ENCODE data around the gene CD3E.
"Not testable (repeated sequence)": the region's sequence is repeated elsewhere in the genome, so short reads cannot be mapped to it uniquely, and the experiment has no call there.

Gene CD3E

DNA sequence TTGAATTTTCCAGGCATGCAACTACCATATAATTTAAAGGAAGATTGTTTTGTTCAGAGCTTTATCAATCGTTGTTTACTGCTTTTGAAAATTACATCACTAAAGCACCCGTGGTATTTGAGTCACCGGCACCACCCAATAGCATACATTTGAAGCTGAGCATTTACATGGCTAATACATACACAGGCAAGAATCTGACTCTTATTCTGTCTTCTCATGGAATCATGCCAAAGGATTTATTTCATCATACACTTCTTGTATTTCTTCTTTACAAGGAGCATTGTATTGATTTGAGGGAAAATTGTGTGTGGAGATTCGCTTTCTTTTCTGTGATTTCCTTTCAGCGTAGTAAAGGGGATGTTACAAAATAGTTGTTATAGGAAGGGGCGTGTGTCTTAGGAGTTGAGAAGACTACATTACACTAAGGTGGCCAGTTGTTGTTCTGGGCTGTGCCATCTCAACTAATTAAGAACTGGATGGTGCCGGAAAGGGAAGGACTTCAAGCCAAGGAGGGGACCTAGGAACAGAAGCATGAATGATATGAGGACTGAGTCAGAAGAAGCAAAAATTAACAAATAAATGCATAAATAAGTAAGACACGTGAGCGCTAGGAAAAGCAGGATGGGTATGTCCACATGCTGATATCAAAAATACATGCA is 12.9 kb upstream of the CD3E start:
- no peak for DNase-seq

DNA sequence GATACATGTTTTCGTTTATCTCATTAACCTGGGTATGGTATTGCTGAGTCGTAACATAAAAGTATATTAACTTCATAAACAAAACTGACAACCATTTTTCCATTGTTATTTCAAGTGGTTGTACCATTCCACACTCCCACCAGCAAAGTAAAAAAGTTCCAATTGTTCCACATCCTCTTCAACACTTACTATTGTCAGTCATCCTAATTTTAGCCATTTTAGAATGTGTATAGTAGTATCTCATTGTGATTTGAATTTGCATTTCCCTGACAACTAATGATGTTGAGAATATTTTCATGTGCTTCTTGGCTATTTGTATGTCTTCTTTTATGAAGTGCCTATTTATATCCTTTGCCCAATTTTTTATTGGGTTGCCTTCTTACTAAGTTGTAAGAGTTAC is 10.5 kb upstream of the CD3E start:
- no peak for DNase-seq

DNA sequence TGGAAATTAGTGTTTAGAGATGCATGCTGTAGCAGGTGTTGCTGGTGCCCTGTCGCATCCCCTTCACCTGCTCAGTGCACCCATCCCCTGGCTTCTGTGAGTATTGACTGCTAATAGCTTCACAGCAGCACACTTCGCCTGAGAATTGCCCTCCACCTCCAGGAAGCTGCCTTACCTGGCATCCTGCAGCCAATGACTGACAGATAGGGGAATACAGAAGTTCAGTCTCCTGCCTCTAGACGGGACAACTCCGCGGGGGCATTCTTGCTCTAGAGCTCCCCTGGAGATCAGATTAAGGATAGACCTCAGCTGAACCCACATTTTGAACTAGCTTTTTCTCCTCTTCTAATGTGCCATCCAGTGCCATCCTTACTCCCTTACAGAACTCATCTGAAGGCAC is 9.3 kb upstream of the CD3E start:
- no peak for DNase-seq

DNA sequence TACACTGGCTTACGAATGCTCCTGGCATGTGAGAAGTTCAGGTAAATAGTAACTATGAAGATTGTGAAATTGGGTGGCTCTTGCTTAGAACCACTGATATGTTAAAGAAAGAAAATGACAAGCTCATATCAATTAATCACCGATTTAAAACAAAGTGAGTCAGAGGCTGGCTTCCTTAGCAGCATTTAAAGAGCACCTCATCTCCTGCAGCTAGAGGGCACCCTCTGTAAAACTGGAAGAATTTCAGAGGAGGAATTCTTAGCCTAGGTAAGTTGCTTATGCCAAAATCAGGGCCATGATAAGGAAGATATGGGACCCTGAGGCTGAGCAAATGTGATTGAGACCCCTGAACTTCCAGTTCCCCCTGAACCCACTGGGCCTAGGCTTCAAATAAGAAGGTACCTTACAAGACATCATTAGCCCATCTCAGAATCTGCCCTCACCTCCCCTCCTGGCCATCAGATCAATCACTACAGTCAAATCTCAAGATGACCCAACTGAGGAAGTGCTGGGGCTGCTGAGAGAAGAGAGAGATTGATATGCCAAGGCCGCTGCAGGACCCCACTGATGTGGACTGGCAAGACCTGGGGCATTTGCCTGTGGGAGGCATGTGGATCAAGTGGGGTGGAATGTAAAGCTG is 8.6 kb upstream of the CD3E start:
- DNase-seq = no peak

DNA sequence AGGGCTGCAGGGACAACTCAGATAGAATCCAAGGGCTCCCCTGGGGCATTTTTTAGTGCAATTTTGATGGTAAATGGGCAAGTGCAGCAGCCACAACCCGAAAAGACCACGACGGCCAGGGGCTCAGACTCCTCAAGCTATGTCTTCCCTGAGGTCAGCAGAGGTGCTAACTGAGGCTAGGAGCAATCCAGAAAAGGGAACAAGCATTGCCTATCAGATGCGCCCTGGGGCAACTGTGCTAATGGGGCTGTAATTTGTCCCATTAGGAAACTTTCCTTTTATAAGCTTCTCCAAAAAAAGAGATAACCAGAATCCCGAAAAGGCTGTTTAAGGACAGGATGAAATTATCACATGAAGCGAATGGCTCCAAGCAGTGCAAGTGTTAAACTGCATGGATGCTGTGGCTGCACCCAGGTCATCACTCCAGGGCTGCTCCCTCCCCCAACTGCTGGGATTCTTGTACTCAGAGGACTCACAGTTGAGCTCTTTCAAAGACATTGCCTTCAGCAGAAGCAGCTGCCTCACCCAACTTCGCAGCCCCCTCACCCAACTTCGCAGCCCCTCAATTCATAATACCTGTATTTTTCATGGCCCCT is 2.8 kb upstream of the CD3E start:
- DNase-seq = no peak

DNA sequence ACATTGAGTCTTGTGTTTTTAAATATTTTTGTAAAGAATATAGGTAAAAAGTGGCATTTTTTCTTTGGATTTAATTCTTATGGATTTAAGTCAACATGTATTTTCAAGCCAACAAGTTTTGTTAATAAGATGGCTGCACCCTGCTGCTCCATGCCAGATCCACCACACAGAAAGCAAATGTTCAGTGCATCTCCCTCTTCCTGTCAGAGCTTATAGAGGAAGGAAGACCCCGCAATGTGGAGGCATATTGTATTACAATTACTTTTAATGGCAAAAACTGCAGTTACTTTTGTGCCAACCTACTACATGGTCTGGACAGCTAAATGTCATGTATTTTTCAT is 333 bp upstream of the CD3E start:
- no peak for DNase-seq

DNA sequence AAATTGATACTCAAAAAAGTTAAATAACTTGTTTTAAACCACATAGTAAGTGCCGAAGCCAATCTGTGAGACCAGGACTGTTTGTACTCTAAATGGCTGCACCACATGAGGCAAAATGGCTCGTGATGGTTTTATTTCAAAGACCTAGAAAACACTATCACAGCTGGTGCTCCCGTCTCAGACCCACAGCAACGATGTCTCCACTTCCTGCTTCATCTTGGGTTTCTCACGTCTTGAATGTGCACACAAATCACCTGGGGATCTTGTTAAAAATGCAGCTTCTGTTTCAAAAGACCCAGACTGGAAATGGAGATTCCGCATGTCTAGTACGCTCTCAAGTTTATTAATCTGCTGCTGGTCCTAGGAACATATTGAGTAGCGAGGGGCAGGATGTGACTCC is 1.2 kb downstream of the CD3E start:
- no peak for DNase-seq

DNA sequence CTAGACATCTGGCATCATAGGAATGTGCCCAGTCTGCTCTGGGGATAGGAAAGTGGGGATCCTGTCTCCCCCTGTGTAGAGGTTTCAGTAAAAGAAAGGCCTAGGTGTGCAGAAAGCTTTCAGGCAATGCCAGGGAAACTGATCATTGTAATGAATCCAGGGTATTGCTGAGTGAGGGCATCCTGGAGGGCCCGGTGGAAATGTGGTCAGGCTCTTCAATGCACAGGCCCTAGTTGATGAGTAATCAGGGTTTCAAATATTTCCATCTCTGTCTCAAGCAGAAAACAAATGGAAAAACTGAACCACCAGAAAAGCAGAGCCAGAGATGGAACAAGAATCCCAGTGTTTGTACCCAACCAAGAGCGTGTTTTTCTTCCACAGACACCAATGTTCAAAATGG is 2.0 kb downstream of the CD3E start:
- DNase-seq = no peak

DNA sequence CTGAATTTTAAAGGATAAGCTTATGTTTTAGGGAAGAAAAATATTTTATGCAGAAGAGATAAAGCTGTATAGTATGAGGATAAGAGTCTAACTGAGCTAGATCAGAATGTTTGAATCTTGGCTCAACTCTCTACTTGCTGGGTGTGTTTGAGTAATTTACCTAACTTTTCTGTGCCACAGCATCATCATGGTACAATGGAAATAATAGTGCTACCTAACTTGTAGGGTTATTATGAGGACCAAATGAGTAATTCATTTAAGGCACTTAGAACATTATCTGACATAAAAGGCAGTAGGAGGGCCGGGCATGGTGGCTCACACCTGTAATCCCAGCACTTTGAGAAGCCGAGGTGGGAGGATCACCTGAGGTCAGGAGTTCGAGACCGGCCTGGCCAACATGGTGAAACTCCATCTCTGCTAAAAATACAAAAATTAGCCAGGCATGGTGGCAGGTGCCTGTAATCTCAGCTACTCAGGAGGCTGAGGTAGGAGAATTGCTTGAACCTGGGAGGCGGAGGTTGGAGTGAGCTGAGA is 4.5 kb downstream of the CD3E start:
- not testable (repeated sequence) for DNase-seq

DNA sequence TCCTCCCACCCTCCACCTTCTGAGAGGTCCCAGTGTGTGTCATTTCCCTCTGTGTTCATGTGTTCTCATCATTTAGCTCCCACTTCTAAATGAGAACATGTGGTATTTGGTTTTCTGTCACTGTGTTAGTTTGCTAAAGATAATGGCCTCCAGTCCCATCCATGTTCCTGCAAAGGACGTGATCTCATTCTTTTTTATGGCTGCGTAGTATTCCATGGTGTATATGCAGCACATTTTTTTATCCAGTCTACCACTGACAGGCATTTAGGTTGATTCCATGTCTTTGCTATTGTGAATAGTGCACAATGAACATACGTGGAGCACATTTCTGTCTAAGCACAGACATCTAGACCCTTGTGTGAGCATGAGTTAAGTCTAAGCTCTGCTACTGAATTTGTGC is 5.7 kb downstream of the CD3E start:
- no peak for DNase-seq

DNA sequence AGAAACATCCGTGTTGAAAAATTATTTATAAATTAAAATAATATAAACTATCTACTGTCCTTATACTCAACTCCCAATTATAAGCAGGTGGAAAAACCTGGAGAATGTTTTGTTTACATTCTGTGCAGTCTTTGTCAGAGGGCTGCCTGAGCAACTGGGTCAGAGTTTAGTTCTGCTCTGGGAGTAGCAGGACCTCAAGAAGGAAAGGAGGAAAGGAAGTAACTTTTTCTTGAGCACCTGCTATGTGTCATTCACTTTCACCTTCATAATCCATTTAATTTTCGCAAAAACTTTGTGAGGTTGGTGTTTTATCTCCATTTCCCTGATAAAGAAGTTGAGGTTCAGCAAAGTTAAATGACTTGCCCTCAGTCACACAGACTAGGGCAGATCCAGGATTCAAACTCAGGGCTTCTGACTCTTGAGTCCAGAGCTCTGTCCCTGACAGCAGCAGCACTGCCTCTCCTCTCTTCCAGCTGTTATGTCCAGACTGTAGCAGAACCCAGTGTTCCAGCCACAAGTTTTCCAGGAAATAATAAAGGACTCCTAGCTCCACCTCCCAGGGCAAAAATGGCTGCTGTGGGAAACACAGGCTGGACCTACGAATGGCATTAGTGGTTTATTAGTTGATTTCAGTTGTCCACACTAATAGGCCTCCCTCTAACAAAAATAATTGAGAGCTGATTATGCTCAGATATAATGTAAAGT is 6.4 kb downstream of the CD3E start:
- DNase-seq = no peak

DNA sequence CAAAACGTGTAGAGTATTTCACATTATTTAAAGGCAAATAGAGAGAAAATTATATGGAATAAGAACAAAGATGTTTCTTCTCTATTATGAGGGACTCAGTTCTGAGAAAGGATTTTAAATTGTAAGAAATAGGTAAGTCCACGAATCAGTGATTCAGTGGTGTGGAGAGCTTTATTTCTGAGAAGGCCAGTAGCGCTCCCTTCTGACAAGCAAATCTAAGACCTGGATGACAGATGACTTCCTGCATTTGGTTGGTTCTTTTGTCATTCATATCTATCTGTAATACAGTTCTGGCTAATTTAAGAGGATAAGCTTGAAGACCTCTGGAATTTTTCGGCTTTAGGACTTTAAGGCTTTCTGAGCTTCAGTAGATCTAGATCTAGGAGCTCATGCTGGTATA is 7.0 kb downstream of the CD3E start:
- no peak for DNase-seq

DNA sequence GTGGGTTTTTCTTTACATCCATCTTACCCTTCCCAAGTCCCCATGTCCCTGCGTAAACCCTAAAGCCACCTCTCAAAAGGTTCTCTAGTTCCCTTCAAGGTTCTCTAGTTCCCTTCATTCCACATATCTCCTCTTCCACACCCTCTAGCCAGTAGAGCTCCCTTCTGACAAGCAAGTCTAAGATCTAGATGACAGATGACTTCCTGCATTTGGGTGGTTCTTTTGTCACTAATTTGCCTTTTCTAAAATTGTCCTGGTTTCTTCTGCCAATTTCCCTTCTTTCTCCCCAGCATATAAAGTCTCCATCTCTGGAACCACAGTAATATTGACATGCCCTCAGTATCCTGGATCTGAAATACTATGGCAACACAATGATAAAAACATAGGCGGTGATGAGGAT is 7.8 kb downstream of the CD3E start:
- DNase-seq = no peak

DNA sequence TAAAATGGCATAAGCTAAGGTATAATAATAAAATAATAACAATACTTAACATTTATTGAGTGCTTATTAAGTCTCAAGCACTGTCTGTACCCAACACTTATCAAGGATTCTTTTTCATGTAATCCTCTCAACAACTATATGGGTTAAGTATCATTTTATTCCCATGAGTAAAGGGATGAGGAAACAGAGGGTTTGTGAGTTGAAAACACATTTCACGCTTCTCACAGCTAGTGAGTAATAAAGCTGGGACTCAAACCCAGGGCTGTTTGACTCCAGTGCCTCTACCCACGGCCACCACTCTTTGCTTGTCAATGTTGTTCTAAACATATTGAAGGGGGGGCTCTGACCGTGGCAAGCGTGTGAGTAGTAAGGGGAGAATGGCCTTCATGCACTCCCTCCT is 8.7 kb downstream of the CD3E start:
- DNase-seq = no peak

DNA sequence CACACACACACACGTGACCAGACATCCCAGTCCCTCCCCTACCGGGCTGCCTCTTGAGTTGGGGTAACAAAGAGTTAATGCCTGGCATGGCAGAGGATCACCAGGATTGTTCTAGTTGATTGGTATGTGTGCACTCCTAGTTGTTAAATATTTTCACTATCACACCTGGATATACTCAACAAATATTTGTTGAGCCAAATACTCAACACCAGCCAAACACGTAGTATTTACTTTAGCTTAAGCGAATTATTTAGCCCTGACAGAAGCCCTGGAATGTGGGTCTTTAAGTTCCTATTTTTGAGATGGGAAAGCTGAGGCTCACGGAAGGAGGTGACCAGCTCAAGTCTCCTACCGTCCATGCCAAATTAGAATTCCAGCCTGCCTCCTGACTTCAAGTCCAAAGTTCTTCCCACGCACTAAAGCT is 10.5 kb downstream of the CD3E start:
- no peak for DNase-seq

DNA sequence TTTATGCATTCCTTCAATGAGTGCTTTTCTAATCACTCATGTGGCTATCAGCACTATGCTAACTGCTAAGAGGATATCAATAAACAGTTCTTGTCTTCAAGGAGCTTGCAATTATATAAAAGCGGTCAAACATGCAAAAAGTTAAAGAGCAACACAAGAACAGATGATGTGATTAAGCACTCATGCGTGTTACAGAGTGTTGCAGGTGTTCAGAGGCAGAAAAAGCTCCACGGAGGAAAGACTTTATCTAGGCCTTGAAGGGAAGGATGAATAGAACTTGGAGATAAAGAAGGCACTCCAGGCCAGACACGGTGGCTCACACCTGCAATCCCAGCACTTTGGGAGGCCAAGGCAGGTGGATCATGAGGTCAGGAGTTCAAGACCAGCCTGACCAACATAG is 13.6 kb downstream of the CD3E start:
- no peak for DNase-seq

DNA sequence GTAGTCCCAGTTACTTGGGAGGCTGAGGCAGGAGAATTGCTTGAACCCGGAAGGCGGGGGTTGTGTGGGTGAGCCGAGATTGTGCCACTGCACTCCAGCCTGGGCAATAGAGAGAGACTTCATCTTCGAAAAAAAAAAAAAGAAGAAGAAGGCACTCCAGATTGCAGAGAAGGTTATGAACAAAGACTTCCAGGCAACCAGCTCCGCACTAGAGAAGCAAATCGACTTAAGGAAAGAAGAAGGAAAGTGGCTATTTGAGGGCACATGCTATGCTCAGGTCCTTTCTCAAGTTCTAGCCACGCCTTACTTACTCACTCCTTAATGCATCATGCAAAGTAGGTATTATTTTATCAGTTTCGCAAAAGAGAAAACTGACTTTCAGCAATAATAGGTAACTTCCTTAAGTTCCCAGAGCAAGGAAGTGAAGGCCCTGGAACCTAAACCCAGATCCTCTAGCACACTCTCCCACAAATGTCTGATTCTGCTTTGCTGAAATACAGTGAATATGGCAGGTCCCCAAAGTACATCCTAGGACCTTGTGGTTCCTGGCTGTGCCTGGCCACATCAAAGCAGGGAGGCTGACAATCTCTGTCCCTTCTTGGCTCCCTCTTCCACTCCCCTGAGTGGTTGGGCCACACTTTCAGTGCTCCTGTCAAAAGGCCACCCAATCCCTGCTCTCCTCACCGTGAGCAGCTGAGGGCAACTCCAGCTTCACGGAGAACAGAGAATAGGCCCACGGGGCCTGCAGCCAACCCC is 14.2 kb downstream of the CD3E start:
- no peak for DNase-seq

DNA sequence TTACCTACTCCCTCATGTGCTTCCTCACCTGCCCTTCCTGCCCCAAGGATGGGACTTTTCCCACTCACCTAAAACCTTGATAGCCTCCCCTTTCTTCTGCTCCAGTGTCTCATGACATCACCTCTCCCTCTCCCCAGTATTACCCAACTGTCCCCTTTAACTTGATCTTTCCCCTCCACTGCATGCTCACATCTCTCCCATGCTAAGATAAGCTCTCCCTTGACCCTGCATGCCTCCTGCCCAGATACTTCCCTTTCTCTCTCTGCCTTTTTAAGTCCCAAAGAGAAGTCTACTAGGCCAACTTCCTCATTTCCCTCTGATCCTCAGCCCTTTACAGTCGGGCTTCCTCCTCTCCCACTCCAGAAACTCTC is 14.8 kb downstream of the CD3E start:
- DNase-seq = no peak

DNA sequence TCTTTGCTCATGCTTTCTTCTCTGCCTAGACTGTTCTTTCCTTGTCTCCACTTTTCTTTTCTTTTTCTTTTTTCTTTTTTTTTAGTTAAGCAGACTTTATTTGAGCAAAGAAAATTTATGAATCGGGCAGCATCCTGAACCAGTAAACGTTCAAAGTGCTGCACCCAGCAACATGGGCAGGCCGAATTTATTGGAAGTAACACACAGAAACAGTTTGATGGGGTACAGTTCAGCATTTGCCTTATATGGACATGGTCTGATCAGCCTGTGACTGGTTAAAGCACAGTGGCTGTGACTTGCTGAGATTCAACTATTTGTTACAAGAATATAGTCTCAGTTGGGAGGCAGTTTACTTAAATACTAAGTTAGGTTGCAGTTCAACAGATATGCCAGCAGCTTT is 16.0 kb downstream of the CD3E start:
- no peak for DNase-seq

DNA sequence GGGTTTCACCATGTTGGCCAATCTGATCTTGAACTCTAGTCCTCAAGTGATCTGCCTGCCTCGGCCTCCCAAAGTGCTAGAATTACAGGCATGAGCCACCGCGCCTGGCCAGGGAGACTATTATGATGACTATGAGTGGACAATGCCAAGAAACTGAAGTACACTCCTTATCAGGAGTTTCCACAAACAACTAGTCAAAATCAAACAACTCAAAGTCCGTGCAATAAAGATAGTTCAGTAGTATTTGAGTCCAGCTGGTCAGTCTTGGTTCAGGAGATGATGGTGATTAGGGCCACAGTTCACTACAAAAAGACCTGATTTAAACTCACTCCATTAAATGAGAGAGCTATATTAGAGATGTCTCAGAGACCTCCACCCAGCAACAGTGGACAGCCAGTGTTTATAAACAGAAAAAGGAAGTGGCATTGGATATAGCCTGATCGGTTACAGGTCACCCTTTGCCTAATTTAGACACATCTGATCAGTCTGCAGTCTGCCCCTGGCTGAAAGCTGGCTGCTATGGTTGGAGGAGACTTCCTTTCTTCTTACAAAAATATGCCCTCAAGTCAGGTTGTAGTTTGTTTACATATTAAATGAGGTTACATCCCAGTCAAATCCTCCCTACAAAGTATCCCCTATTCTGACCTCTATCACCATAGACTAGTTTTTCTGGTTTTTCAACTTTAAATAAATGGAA is 17.0 kb downstream of the CD3E start:
- no peak for DNase-seq

DNA sequence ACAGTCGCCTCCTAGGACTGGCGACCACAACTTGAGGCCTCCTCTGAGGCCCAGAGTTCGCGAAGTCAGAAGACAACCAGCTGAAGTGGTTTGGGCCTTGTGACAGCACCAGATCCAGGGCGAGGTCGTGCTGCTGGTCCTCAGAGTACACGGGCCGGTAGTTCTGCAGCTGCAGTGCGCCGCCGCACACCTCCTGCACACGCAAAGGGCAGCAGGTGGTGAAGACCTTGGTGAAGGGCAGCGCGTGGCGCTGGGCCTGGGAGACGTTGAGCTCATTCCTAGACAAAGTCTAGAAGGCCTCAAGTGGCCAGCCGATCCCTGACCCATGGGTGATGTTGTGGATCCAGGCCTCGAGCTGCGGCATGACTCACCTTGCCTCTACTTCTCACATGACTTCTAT is 18.2 kb downstream of the CD3E start:
- no peak for DNase-seq

DNA sequence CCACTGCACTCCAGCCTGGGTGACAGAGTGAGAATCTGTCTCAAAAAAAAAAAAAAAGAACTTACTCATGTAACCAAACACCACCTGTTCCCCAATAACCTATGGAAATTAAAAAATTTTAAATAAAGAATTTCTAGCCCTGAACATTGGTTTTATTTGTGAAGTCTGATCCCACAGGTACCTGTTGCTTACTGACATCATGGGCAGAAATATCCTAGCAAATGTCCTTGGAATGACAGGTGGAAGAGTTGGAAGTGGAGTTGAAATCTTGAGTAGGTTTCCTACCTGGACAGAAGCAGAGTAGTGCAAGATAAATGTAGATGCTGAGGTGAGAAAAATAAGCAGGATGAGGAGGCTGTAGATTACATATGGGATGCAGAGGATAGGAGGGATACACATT is 20.8 kb downstream of the CD3E start:
- DNase-seq = no peak

DNA sequence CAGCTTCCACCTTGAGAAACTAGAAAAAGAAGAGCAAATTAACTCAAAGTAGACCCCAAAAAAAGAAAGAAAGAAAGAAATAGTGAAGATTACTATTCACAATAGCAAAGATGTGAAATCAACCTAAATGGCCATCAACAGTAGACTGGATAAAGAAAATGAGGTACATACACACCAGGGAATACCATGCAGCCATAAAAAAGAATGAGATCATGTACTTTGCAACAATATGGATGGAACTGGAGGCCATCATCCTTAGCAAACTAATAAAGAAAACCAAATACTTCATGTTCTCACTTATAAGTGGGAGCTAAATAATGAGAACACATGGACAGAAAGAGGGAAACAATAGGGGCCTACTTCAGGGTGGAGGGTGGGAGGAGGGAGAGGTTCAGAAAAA is 24.2 kb downstream of the CD3E start:
- DNase-seq = no peak
